Measurements from ENCODE around the gene IL20RA. TPM values are rescaled to one million over a fixed set of nuclear protein-coding genes. Genes with fewer than 3 reads are reported as not detected.
"Not testable (repeated sequence)": the region's sequence is repeated elsewhere in the genome, so short reads cannot be mapped to it uniquely, and the experiment has no call there.

Gene IL20RA
- total RNA-seq, 3 donors from 2014 or later, result 3.2 to 12.2 (median 11.6) TPM

DNA sequence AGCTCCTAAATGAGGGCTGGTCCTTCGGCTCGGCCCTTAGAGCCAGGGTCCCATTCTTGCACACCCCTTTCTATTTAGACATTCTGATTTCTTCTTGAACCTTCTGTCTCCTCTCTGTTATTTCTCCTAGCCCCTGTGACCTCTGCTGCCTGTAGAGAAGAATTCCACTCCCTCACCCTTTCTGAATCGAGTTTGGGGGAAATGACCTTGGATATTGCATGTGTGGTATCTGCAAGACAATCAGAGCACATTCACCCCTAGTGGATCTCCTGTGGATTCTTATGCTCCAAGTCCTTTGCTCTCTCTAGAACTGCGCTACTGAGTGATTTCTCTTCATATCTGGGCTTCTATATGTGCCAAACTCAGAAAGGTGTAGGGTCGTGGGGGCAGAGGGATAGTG is 67.7 kb downstream of the IL20RA start:
- ATAC-seq, result no peak

DNA sequence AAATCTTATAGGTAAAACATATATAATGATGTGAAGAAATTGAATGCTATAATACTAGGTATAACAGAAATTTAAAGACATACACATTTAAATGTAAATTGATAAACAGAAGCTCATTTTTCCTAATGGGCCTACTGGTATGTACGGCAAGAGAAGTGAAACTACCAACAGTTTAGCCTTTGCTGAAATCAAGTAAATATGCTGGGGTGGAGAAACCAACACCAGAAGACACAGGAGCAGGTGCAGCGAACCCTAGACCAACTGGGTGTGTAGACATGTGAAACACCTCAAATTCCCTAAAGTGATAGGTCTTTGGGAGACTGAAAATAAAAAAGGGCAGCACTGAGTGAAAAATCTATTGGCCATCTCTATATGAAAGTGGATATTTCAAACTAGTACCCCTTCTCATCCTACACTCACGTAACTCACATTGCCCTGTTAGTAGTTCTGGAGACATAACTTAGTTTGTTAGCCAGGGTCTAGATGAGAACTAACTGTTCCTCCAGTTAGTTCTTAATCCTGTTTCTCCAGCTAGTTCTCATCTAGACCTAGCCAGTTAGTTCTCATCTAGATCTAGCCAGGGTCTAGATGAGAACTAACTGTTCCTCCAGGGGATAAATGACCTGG is 69.6 kb downstream of the IL20RA start:
- TF ChIP-seq, protein P1, sequence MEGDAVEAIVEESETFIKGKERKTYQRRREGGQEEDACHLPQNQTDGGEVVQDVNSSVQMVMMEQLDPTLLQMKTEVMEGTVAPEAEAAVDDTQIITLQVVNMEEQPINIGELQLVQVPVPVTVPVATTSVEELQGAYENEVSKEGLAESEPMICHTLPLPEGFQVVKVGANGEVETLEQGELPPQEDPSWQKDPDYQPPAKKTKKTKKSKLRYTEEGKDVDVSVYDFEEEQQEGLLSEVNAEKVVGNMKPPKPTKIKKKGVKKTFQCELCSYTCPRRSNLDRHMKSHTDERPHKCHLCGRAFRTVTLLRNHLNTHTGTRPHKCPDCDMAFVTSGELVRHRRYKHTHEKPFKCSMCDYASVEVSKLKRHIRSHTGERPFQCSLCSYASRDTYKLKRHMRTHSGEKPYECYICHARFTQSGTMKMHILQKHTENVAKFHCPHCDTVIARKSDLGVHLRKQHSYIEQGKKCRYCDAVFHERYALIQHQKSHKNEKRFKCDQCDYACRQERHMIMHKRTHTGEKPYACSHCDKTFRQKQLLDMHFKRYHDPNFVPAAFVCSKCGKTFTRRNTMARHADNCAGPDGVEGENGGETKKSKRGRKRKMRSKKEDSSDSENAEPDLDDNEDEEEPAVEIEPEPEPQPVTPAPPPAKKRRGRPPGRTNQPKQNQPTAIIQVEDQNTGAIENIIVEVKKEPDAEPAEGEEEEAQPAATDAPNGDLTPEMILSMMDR (IDR thresholded peaks at IDR 0.05), result no peak
- no peaks in the 10 kb centered on the region for H3K36me3 ChIP-seq (ENCODE audit: low read depth)
- no peak for DNase-seq
- H3K9me3 ChIP-seq, result no peaks in the 10 kb centered on the region
- no peaks in the 10 kb centered on the region for H3K4me1 ChIP-seq (ENCODE audit: low read depth)
- intact Hi-C loops (cut with DNase I, micrococcal nuclease), result no loop called here
- H3K4me3 ChIP-seq, result no peak overlapping the region
- ATAC-seq, result no peak

More for the DNA sequence above, 67.7 kb downstream of the IL20RA start:
- Histone ChIP-seq H3K9me3 (no peaks in the 10 kb centered on the region), H3K4me1 (ENCODE audit: low read depth) (no peaks in the 10 kb centered on the region), H3K36me3 (ENCODE audit: low read depth) (no peaks in the 10 kb centered on the region), H3K4me3 (no peak overlapping the region)
- intact Hi-C loops (cut with DNase I, micrococcal nuclease), result no loop called here
- DNase-seq, result no peak
- TF ChIP-seq, protein P1 (IDR thresholded peaks at IDR 0.05), result no peak

DNA sequence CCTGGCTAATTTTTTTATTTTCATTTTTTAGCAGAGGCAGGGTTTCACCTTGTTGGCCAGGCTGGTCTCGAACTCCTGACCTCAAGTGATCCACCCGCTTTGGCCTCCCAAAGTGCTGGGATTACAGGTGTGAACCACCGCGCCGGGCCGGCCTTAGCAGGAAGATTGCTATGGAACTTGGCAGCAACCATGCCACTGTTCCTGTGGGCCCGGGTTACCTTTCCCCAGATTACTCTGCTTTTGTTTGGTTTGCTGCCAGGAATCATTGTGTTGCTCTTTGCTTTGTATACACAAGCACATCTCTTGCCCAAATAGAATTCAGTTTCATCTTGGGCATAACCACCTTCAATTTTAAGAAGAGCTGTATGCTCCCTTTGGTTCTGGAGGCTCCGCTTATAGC is 71.0 kb downstream of the IL20RA start:
- DNase-seq, result peak in 1 of 3 donors; percentile 17
- ATAC-seq; intact Hi-C loops (cut with DNase I, micrococcal nuclease); H3K36me3 ChIP-seq (ENCODE audit: low read depth); H3K9me3 ChIP-seq; H3K4me3 ChIP-seq; H3K4me1 ChIP-seq (ENCODE audit: low read depth): not testable (repeated sequence)

DNA sequence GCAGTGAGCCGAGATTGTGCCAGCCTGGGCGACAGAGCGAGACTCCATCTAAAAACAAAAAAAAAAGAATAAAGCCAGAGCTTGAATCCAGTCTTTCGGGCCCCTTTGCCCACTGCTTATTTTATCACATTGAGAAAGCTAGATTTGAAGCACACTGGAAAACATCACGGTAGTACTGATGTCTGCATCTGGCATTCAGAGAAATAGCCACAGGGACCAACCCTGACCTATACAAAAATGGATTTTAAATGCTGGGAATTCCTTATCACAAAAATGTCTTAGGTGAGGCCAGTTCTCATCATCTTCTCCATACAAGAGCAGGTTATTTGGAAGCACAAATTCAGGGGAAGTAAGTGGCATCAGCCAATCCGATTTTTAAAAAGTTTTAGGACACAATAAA is 73.2 kb downstream of the IL20RA start:
- TF ChIP-seq, protein P1 (IDR thresholded peaks at IDR 0.05), result no peak
- ATAC-seq (no peak), DNase-seq (no peak)
- Histone ChIP-seq H3K9me3 (no peaks in the 10 kb centered on the region), H3K4me3 (no peak overlapping the region), H3K36me3 (ENCODE audit: low read depth) (no peaks in the 10 kb centered on the region), H3K4me1 (ENCODE audit: low read depth) (peaks cover 3% of the 10 kb centered on the region)
- intact Hi-C loops (cut with DNase I, micrococcal nuclease), result no loop called here

DNA sequence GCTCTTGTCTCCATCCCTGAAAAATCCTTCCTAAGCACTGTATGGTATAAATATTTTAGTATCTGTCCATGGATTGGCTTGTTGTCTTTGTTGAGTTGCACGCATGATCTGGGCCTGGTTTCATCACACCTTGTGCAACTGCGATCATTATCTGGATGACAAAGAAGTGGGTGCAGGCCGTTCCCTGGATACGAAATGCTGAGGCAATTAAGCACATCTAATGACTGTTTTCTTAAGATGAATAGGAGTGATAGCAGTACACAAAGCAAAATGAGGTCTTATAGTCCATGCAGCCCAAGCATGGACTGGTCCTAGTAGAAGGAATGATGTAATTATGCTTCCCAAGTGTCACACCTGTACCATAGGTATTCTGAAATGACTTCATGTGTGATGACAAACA is 74.8 kb downstream of the IL20RA start:
- Histone ChIP-seq H3K4me1 (ENCODE audit: low read depth) (peaks cover 5% of the 10 kb centered on the region), H3K4me3 (no peak overlapping the region), H3K36me3 (ENCODE audit: low read depth) (no peaks in the 10 kb centered on the region), H3K9me3 (no peaks in the 10 kb centered on the region)
- TF ChIP-seq, protein P1 (IDR thresholded peaks at IDR 0.05), result no peak
- DNase-seq (no peak), ATAC-seq (peak; percentile 3)
- intact Hi-C loops (cut with DNase I, micrococcal nuclease), result no loop called here

DNA sequence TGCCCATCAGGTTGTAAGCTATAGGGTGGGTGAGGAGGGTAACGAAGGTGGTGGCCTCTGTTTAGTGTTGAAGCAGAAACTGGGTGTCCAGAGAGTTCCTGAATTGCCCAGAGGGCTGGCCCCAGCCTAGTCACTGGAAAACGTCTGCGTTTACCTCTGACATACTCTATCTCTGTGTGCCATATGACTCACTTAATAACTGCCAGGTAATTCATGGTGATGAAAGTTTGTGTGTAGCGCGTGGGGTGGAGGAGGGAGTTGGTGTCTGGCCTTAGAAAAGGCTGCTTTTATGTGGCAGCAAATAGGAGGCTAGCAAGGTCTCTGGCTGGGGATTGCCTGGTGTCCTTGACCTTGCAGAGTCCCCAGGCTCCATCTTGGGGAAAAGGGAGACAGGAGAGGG is 75.3 kb downstream of the IL20RA start:
- no peak overlapping the region for H3K4me3 ChIP-seq
- ATAC-seq (peak; percentile 76), DNase-seq (peak in 1 of 3 donors; percentile 9)
- TF ChIP-seq, protein P1 (IDR thresholded peaks at IDR 0.05), result no peak
- H3K4me1 ChIP-seq (ENCODE audit: low read depth), result peaks cover 5% of the 10 kb centered on the region
- intact Hi-C loops (cut with DNase I, micrococcal nuclease), result no loop called here
- H3K36me3 ChIP-seq (ENCODE audit: low read depth), result no peaks in the 10 kb centered on the region
- no peaks in the 10 kb centered on the region for H3K9me3 ChIP-seq
